Measurements from ENCODE around the gene CFAP54. TPM values are rescaled to one million over a fixed set of nuclear protein-coding genes. Genes with fewer than 3 reads are reported as not detected.

The CFAP54 gene
- total and polyA plus RNA-seq, 2 experiments from 2014 or later = 0.07 to 0.76 TPM

DNA sequence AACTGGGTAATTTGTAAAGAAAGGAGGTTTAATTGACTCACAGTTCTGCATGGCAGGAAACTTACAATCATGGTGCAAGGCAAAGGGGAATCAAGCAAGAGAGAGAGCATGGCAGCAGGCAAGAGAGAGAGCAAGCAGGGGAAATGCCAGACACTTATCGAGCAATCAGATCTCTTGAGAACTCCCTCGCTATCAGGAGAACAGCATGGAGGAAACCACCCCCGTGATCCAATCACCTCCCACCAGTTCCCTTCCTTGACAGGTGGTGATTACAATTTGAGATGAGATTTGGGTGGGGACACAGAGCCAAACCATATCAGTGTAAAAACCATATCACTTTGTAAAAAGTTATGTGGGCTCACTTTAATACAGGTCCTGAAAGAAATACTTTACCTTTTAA, 361.3 kb downstream of the CFAP54 start (continued):
- TF ChIP-seq, protein P1, sequence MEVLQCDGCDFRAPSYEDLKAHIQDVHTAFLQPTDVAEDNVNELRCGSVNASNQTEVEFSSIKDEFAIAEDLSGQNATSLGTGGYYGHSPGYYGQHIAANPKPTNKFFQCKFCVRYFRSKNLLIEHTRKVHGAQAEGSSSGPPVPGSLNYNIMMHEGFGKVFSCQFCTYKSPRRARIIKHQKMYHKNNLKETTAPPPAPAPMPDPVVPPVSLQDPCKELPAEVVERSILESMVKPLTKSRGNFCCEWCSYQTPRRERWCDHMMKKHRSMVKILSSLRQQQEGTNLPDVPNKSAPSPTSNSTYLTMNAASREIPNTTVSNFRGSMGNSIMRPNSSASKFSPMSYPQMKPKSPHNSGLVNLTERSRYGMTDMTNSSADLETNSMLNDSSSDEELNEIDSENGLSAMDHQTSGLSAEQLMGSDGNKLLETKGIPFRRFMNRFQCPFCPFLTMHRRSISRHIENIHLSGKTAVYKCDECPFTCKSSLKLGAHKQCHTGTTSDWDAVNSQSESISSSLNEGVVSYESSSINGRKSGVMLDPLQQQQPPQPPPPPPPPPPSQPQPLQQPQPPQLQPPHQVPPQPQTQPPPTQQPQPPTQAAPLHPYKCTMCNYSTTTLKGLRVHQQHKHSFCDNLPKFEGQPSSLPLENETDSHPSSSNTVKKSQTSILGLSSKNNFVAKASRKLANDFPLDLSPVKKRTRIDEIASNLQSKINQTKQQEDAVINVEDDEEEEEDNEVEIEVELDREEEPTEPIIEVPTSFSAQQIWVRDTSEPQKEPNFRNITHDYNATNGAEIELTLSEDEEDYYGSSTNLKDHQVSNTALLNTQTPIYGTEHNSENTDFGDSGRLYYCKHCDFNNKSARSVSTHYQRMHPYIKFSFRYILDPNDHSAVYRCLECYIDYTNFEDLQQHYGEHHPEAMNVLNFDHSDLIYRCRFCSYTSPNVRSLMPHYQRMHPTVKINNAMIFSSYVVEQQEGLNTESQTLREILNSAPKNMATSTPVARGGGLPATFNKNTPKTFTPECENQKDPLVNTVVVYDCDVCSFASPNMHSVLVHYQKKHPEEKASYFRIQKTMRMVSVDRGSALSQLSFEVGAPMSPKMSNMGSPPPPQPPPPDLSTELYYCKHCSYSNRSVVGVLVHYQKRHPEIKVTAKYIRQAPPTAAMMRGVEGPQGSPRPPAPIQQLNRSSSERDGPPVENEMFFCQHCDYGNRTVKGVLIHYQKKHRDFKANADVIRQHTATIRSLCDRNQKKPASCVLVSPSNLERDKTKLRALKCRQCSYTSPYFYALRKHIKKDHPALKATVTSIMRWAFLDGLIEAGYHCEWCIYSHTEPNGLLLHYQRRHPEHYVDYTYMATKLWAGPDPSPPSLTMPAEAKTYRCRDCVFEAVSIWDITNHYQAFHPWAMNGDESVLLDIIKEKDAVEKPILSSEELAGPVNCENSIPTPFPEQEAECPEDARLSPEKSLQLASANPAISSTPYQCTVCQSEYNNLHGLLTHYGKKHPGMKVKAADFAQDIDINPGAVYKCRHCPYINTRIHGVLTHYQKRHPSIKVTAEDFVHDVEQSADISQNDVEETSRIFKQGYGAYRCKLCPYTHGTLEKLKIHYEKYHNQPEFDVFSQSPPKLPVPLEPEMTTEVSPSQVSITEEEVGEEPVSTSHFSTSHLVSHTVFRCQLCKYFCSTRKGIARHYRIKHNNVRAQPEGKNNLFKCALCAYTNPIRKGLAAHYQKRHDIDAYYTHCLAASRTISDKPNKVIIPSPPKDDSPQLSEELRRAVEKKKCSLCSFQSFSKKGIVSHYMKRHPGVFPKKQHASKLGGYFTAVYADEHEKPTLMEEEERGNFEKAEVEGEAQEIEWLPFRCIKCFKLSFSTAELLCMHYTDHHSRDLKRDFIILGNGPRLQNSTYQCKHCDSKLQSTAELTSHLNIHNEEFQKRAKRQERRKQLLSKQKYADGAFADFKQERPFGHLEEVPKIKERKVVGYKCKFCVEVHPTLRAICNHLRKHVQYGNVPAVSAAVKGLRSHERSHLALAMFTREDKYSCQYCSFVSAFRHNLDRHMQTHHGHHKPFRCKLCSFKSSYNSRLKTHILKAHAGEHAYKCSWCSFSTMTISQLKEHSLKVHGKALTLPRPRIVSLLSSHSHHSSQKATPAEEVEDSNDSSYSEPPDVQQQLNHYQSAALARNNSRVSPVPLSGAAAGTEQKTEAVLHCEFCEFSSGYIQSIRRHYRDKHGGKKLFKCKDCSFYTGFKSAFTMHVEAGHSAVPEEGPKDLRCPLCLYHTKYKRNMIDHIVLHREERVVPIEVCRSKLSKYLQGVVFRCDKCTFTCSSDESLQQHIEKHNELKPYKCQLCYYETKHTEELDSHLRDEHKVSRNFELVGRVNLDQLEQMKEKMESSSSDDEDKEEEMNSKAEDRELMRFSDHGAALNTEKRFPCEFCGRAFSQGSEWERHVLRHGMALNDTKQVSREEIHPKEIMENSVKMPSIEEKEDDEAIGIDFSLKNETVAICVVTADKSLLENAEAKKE (CRISPR knock-in tag; IDR thresholded peaks at IDR 0.05) = no peak
- TF ChIP-seq ZNF114 (CRISPR knock-in tag; IDR thresholded peaks at IDR 0.05) = no peak
- TF ChIP-seq, protein P2, sequence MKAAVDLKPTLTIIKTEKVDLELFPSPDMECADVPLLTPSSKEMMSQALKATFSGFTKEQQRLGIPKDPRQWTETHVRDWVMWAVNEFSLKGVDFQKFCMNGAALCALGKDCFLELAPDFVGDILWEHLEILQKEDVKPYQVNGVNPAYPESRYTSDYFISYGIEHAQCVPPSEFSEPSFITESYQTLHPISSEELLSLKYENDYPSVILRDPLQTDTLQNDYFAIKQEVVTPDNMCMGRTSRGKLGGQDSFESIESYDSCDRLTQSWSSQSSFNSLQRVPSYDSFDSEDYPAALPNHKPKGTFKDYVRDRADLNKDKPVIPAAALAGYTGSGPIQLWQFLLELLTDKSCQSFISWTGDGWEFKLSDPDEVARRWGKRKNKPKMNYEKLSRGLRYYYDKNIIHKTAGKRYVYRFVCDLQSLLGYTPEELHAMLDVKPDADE (IDR thresholded peaks at IDR 0.05) = no peak

DNA sequence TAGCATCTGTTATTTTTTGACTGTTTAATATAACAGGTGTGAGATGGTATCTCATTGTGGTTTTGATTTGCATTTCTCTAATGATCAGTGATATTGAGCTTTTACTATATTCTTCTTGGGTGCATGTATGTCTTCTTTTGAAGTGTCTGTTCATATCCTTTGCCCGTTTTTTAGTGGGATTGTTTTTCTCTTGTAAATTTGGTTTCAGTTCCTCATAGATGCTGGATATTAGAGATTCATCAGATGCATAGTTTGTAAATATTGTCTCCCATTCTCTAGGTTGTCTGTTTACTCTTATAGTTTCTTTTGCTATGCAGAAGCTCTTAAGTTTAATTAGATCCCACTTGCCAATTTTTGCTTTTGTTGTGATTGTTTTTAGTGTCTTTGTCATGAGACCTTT, 368.8 kb downstream of the CFAP54 start:
- ATAC-seq = no peak
- Histone ChIP-seq H3K9me2 (ENCODE audit: insufficient read depth) (peaks cover 7% of the 10 kb centered on the region), H3K79me2 (replicated peaks; ENCODE audit: insufficient read depth) (no peaks in the 10 kb centered on the region), H3K36me3 (ENCODE audit: insufficient read depth) (no peaks in the 10 kb centered on the region), H3K27ac (ENCODE audit: low read depth) (no peak overlapping the region), H3K27me3 (ENCODE audit: insufficient read depth) (no peaks in the 10 kb centered on the region), H4K20me1 (replicated peaks; ENCODE audit: insufficient read depth) (no peaks in the 10 kb centered on the region), H3K4me1 (ENCODE audit: insufficient read depth) (peaks cover 10% of the 10 kb centered on the region; the same call in 1 of the 2 replicates), H3F3A (replicated peaks; ENCODE audit: low read depth) (no peaks in the 10 kb centered on the region), H3K4me3 (no peak overlapping the region), H2AFZ (no peak overlapping the region), H3K4me2 (no peak overlapping the region)
- Mint-ChIP-seq H3K4me1 (peaks cover 13% of the 10 kb centered on the region; the same call in 2 of the 3 replicates), H3K27ac (no peak overlapping the region), H3K36me3 (ENCODE audit: low read depth) (peaks cover 10% of the 10 kb centered on the region), H3K9me3 (peaks cover 21% of the 10 kb centered on the region), H3K4me3 (no peak overlapping the region), H3K27me3 (ENCODE audit: insufficient read depth, low read depth, poor library complexity) (peaks cover 2% of the 10 kb centered on the region)
- DNase-seq (ENCODE audit: low spot score) = no peak
- TF ChIP-seq ZNF331 (CRISPR knock-in tag; IDR thresholded peaks at IDR 0.05; ENCODE audit: low read depth) = no peak
- TF ChIP-seq POLR2AphosphoS5 (IDR thresholded peaks at IDR 0.05; ENCODE audit: low read depth) = no peak
- TF ChIP-seq, protein P1 (CRISPR knock-in tag; IDR thresholded peaks at IDR 0.05) = no peak
- TF ChIP-seq NANOG (IDR thresholded peaks at IDR 0.05; ENCODE audit: borderline replicate concordance) = no peak
- no peak for TF ChIP-seq EZH2 (IDR thresholded peaks at IDR 0.05; ENCODE audit: low read depth, unreplicated experiment)
- no peak for TF ChIP-seq ZNF114 (CRISPR knock-in tag; IDR thresholded peaks at IDR 0.05)
